Neural progenitor cell (in vitro differentiated cells): ENCODE results near the gene DHX29. TPM values are rescaled to one million over a fixed set of nuclear protein-coding genes. Genes with fewer than 3 reads are reported as not detected.

Experiments
- DNase-seq: peaks from one replicate; pipeline ENCODE4 v3.0.0-alpha.2; 2016; ENCODE audit warnings: low spot score
- H2AFZ ChIP-seq: fragments of 200-600 bp; sonication (generic); replicated peaks from 2 replicates; pipeline ENCODE4 v1.6.1; 2016; ENCODE audit warnings: antibody characterized with exemption
- H3F3A ChIP-seq: fragments of 200-600 bp; sonication (generic); 2 replicates; pipeline ENCODE4 v1.6.1; 2016; ENCODE audit warnings: antibody characterized with exemption, low read depth
- H3K27ac ChIP-seq: fragments of 200-600 bp; sonication (generic); 2 replicates; pipeline ENCODE4 v1.5.1; 2016; ENCODE audit warnings: mild to moderate bottlenecking
- H3K27me3 ChIP-seq: fragments of 200-600 bp; sonication (generic); 2 replicates; pipeline ENCODE4 v1.6.1; 2016; ENCODE audit warnings: mild to moderate bottlenecking, moderate library complexity
- H3K36me3 ChIP-seq: fragments of 200-600 bp; sonication (generic); 2 replicates; pipeline ENCODE4 v1.5.1; 2016
- H3K4me1 ChIP-seq: fragments of 200-600 bp; sonication (generic); 2 replicates; pipeline ENCODE4 v1.6.1; 2016; ENCODE audit warnings: mixed run types
- H3K4me2 ChIP-seq: fragments of 200-600 bp; sonication (generic); 2 replicates; pipeline ENCODE4 v1.6.1; 2016
- H3K4me3 ChIP-seq: fragments of 200-600 bp; sonication (generic); 2 replicates; pipeline ENCODE4 v1.5.1; 2016
- H3K79me2 ChIP-seq: fragments of 200-600 bp; sonication (generic); 2 replicates; pipeline ENCODE4 v1.6.1; 2016; ENCODE audit warnings: low read depth
- H3K9ac ChIP-seq: fragments of 200-600 bp; sonication (generic); 2 replicates; pipeline ENCODE4 v1.6.1; 2016
- H3K9me3 ChIP-seq: fragments of 200-600 bp; sonication (generic); 2 replicates; pipeline ENCODE4 v1.5.1; 2016; ENCODE audit warnings: low read depth
- H4K20me1 ChIP-seq: fragments of 200-600 bp; sonication (generic); 2 replicates; pipeline ENCODE4 v1.6.1; 2016; ENCODE audit warnings: low read depth
- H3K27ac Mint-ChIP-seq: 3 replicates; pipeline ENCODE4 v1.8.0; 2021; ENCODE audit warnings: mixed read lengths
- H3K27me3 Mint-ChIP-seq: 2 replicates; pipeline ENCODE4 v1.8.0; 2022; ENCODE audit warnings: low read depth, mild to moderate bottlenecking, inconsistent platforms, moderate library complexity, mixed read lengths; ENCODE audit not compliant: insufficient read depth
- H3K36me3 Mint-ChIP-seq: 3 replicates; pipeline ENCODE4 v1.8.0; 2021; ENCODE audit warnings: mixed read lengths
- H3K4me1 Mint-ChIP-seq: 3 replicates; pipeline ENCODE4 v1.8.0; 2021; ENCODE audit warnings: mixed read lengths
- H3K4me3 Mint-ChIP-seq: 3 replicates; pipeline ENCODE4 v1.8.0; 2021; ENCODE audit warnings: mild to moderate bottlenecking, moderate library complexity, mixed read lengths
- H3K9me3 Mint-ChIP-seq: 3 replicates; pipeline ENCODE4 v1.8.0; 2020; ENCODE audit warnings: mixed read lengths
- CTCF ChIP-seq: fragments of 200-600 bp; sonication (generic); IDR thresholded peaks from 2 replicates; pipeline ENCODE4 v1.5.1; 2017; ENCODE audit warnings: antibody characterized with exemption, mild to moderate bottlenecking
- EZH2 ChIP-seq: fragments of 200-600 bp; sonication (generic); IDR thresholded peaks from 2 replicates; pipeline ENCODE4 v1.6.1; 2017; ENCODE audit warnings: antibody characterized with exemption, mild to moderate bottlenecking, moderate library complexity
- EZH2phosphoT487 ChIP-seq: fragments of 200-600 bp; sonication (generic); IDR thresholded peaks from 2 replicates; pipeline ENCODE4 v1.6.1; 2017; ENCODE audit warnings: antibody characterized with exemption
- total RNA-seq: library from RNA; depleted of rRNA; stranded (reverse); fragments of >200 nt; gene quantifications from 2 replicates; pipeline ENCODE4 v1.2.3, GENCODE V29; 2015; ENCODE audit warnings: low replicate concordance

Gene DHX29
- total RNA-seq, 1 donor from 2014 or later: 44.0 TPM

- no peak for TF ChIP-seq CTCF
- no peak for TF ChIP-seq EZH2phosphoT487
- no peak for TF ChIP-seq EZH2
- no peaks in the 10 kb centered on the region for H3K9me3 ChIP-seq
- H2AFZ ChIP-seq: no peak overlapping the region
- Mint-ChIP-seq H3K4me1 (no peaks in the 10 kb centered on the region), H3K36me3 (peaks cover 20% of the 10 kb centered on the region), H3K4me3 (no peak overlapping the region), H3K27me3 (no peaks in the 10 kb centered on the region), H3K27ac (no peak overlapping the region), H3K9me3 (no peaks in the 10 kb centered on the region)
- H3K4me2 ChIP-seq: no peak overlapping the region
- DNase-seq: no peak
- no peak overlapping the region for H3K27ac ChIP-seq
- H3F3A ChIP-seq: no peaks in the 10 kb centered on the region
- peaks cover 74% of the 10 kb centered on the region for H3K79me2 ChIP-seq
- H3K4me3 ChIP-seq: no peak overlapping the region
- H4K20me1 ChIP-seq: peaks cover 10% of the 10 kb centered on the region
- H3K27me3 ChIP-seq: no peaks in the 10 kb centered on the region
- H3K4me1 ChIP-seq: no peaks in the 10 kb centered on the region
- no peak overlapping the region for H3K9ac ChIP-seq
- H3K36me3 ChIP-seq: peaks cover 30% of the 10 kb centered on the region
These were observed 19.8 kb upstream of the DHX29 start for GRCh38 chr5:55327281-55327680.

- peaks cover 22% of the 10 kb centered on the region for H4K20me1 ChIP-seq
- no peaks in the 10 kb centered on the region for H3K27me3 Mint-ChIP-seq
- no peak overlapping the region for H3K4me3 ChIP-seq
- DNase-seq: no peak
- peaks cover 23% of the 10 kb centered on the region for H3K36me3 ChIP-seq
- no peak overlapping the region for H3K27ac ChIP-seq
- peaks cover 14% of the 10 kb centered on the region for H3K36me3 Mint-ChIP-seq
- TF ChIP-seq CTCF: no peak
- no peak for TF ChIP-seq EZH2phosphoT487
- no peak for TF ChIP-seq EZH2
- H3K9me3 ChIP-seq: no peaks in the 10 kb centered on the region
- H3K4me2 ChIP-seq: no peak overlapping the region
- H3K4me1 ChIP-seq: no peaks in the 10 kb centered on the region
- no peak overlapping the region for H2AFZ ChIP-seq
- H3K27ac Mint-ChIP-seq: no peak overlapping the region
- no peak overlapping the region for H3K4me3 Mint-ChIP-seq
- H3F3A ChIP-seq: no peaks in the 10 kb centered on the region
- no peaks in the 10 kb centered on the region for H3K9me3 Mint-ChIP-seq
- H3K4me1 Mint-ChIP-seq: no peaks in the 10 kb centered on the region
- no peak overlapping the region for H3K9ac ChIP-seq
- peaks cover 75% of the 10 kb centered on the region for H3K79me2 ChIP-seq
- no peaks in the 10 kb centered on the region for H3K27me3 ChIP-seq
These were observed 18.1 kb upstream of the DHX29 start for GRCh38 chr5:55325621-55326020.

GRCh38 chr5:55324815-55325418 is 17.4 kb upstream of the DHX29 start:
- no peaks in the 10 kb centered on the region for H3K4me1 ChIP-seq
- no peak overlapping the region for H3K9ac ChIP-seq
- DNase-seq: peak; percentile 20
- H3K4me2 ChIP-seq: no peak overlapping the region
- TF ChIP-seq EZH2: no peak
- TF ChIP-seq CTCF: peak; percentile 55
- TF ChIP-seq EZH2phosphoT487: no peak
- no peak overlapping the region for H2AFZ ChIP-seq
- peaks cover 15% of the 10 kb centered on the region for H3K36me3 Mint-ChIP-seq
- no peaks in the 10 kb centered on the region for H3K27me3 Mint-ChIP-seq
- H3K4me1 Mint-ChIP-seq: no peaks in the 10 kb centered on the region
- H3K79me2 ChIP-seq: peaks cover 76% of the 10 kb centered on the region
- H3K4me3 ChIP-seq: no peak overlapping the region
- H3K4me3 Mint-ChIP-seq: no peak overlapping the region
- peaks cover 21% of the 10 kb centered on the region for H3K36me3 ChIP-seq
- no peak overlapping the region for H3K27ac Mint-ChIP-seq
- peaks cover 23% of the 10 kb centered on the region for H4K20me1 ChIP-seq
- H3K9me3 Mint-ChIP-seq: no peaks in the 10 kb centered on the region
- H3F3A ChIP-seq: no peaks in the 10 kb centered on the region
- no peaks in the 10 kb centered on the region for H3K27me3 ChIP-seq
- H3K9me3 ChIP-seq: no peaks in the 10 kb centered on the region
- no peak overlapping the region for H3K27ac ChIP-seq
